B cell (primary cell): ENCODE measurements around the gene DTNA. TPM values are rescaled to one million over a fixed set of nuclear protein-coding genes. Genes with fewer than 3 reads are reported as not detected.

Source experiments
- ATAC-seq: fragments of 200-7000 bp; cut with Tn5 transposase; one replicate; pipeline ENCODE4 v1.10.0; 2021; ENCODE audit warnings: low read depth, mild to moderate bottlenecking, moderate number of reproducible peaks, moderate library complexity
- CTCF ChIA-PET: fragments of 350-600 bp; sonication (Branson Sonifier 250); formaldehyde crosslinking; loops from one replicate; lab custom pipeline; 2021; ENCODE audit warnings: antibody characterized with exemption, inconsistent platforms; lab: Charles Lee
- POLR2A ChIA-PET: fragments of 350-600 bp; sonication (Branson Sonifier 250); formaldehyde crosslinking; loops from one replicate; lab custom pipeline; 2021; ENCODE audit warnings: antibody characterized with exemption; lab: Charles Lee
- DNase-seq: peaks from one replicate; pipeline ENCODE4 v3.0.0; 2013
- H2AFZ ChIP-seq: 2 replicates; pipeline ENCODE4 v1.6.1; 2012; ENCODE audit warnings: mild to moderate bottlenecking, low read depth, low read length; ENCODE audit not compliant: insufficient read depth, poor library complexity, severe bottlenecking
- H3K27ac ChIP-seq, 2 donors: 1 replicate in 1 of 2; 2 replicates in 1 of 2; pipeline ENCODE4 v1.5.1; 2012 to 2013; ENCODE audit warnings: low read length in 2 of 2, mild to moderate bottlenecking in 2 of 2, moderate library complexity in 1 of 2
- H3K27me3 ChIP-seq, 4 experiments: fragments of 200-600 bp in 1 of 4; sonication (generic) in 1 of 4; replicated peaks in 1 of 4; 1 replicate in 2 of 4; 2 replicates in 2 of 4; pipeline versions ENCODE4 v1.6.1 to v1.7.0; 2013 to 2016; ENCODE audit warnings: low read length in 3 of 4, mild to moderate bottlenecking in 2 of 4, mixed read lengths in 1 of 4, moderate library complexity in 1 of 4; ENCODE audit not compliant: insufficient read depth in 4 of 4, control insufficient read depth in 3 of 4; ENCODE audit errors: control extremely low read depth in 1 of 4
- H3K36me3 ChIP-seq, 2 experiments: replicated peaks in 1 of 2; 1 replicate in 1 of 2; 2 replicates in 1 of 2; pipeline versions ENCODE4 v1.6.1 to v1.7.1; 2013; ENCODE audit warnings: low read length in 1 of 2; ENCODE audit not compliant: insufficient read depth in 2 of 2, control insufficient read depth in 1 of 2; ENCODE audit errors: control extremely low read depth in 1 of 2, extremely low read depth in 1 of 2
- H3K4me1 ChIP-seq, 2 donors: fragments of 200-600 bp in 1 of 2; sonication (generic) in 1 of 2; 1 replicate in 1 of 2; 2 replicates in 1 of 2; pipeline versions ENCODE4 v1.5.1 to v1.6.1; 2013 to 2017; ENCODE audit warnings: low read length in 2 of 2; ENCODE audit not compliant: control insufficient read depth in 2 of 2, insufficient read depth in 2 of 2
- H3K4me2 ChIP-seq: replicated peaks from 2 replicates; pipeline ENCODE3; 2012; ENCODE audit warnings: mild to moderate bottlenecking, low read depth, low read length; ENCODE audit not compliant: poor library complexity, severe bottlenecking
- H3K4me3 ChIP-seq, 5 experiments: fragments of 200-600 bp in 1 of 5; sonication (generic) in 1 of 5; 1 replicate in 3 of 5; 2 replicates in 2 of 5; pipeline versions ENCODE4 v1.5.1 to v1.7.0; 2011 to 2016; ENCODE audit warnings: low read length in 4 of 5, mild to moderate bottlenecking in 4 of 5, low read depth in 2 of 5, control low read depth in 1 of 5, moderate library complexity in 1 of 5; ENCODE audit not compliant: insufficient read depth in 1 of 5; ENCODE audit errors: control extremely low read depth in 1 of 5, extremely low read depth in 1 of 5
- H3K79me2 ChIP-seq: fragments of 200-600 bp; sonication (generic); one replicate; pipeline ENCODE4 v1.6.0; 2016; ENCODE audit warnings: low read length; ENCODE audit not compliant: control insufficient read depth, insufficient read depth
- H3K9ac ChIP-seq: fragments of 200-600 bp; sonication (generic); 2 replicates; pipeline ENCODE4 v1.6.1; 2017; ENCODE audit warnings: mild to moderate bottlenecking, low read length, moderate library complexity
- H3K9me3 ChIP-seq, 3 donors: one replicate each; pipeline versions ENCODE4 v1.6.1 to v1.7.1; 2013; ENCODE audit warnings: low read length in 2 of 3; ENCODE audit not compliant: control insufficient read depth in 2 of 3, insufficient read depth in 1 of 3; ENCODE audit errors: control extremely low read depth in 1 of 3
- H4K20me1 ChIP-seq: 2 replicates; pipeline ENCODE4 v1.6.0; 2012; ENCODE audit warnings: mild to moderate bottlenecking, low read length; ENCODE audit not compliant: insufficient read depth, control insufficient read depth, poor library complexity, severe bottlenecking
- H3K27ac Mint-ChIP-seq: one replicate; pipeline ENCODE4 v1.8.0; 2021; ENCODE audit warnings: mixed read lengths
- H3K27me3 Mint-ChIP-seq: one replicate; pipeline ENCODE4 v1.8.0; 2021; ENCODE audit warnings: mixed read lengths
- H3K4me1 Mint-ChIP-seq: one replicate; pipeline ENCODE4 v1.8.0; 2021; ENCODE audit warnings: mixed read lengths
- H3K4me3 Mint-ChIP-seq: one replicate; pipeline ENCODE4 v1.8.0; 2021; ENCODE audit warnings: mixed read lengths
- H3K9me3 Mint-ChIP-seq: one replicate; pipeline ENCODE4 v1.8.0; 2022; ENCODE audit warnings: mixed read lengths; ENCODE audit not compliant: insufficient read depth
- CTCF ChIP-seq: fragments of 200-600 bp; IDR thresholded peaks from one replicate; pipeline ENCODE4 v1.8.0; 2022; ENCODE audit warnings: antibody characterized with exemption, mild to moderate bottlenecking
- EZH2 ChIP-seq: IDR thresholded peaks from 2 replicates; pipeline ENCODE4 v1.6.1; 2012; ENCODE audit warnings: borderline replicate concordance, low read depth, mild to moderate bottlenecking, moderate library complexity, low read length; ENCODE audit not compliant: insufficient read depth, poor library complexity, severe bottlenecking
- WGBS: methylation state at CpG from one replicate; pipeline ENCODE4 v1.1.5; 2013; ENCODE audit warnings: missing lambda C conversion rate; ENCODE audit not compliant: insufficient coverage; 5-methylcytosine and 5-hydroxymethylcytosine counted together
- intact Hi-C: fragments of 100-400 bp; cut with micrococcal nuclease; formaldehyde crosslinking; loops from one replicate; pipeline ENCODE4 v1.10.0; 2022
- polyA plus RNA-seq: library from polyadenylated mRNA; depleted of rRNA; stranded (reverse); fragments of >200 nt; gene quantifications from 2 replicates; pipeline ENCODE4 v1.2.3, GENCODE V29; 2012
- total RNA-seq, 2 donors: library from RNA; stranded (reverse); fragments of 120-200 nt in 1 of 2; gene quantifications; 1 replicate in 1 of 2; 2 replicates in 1 of 2; pipeline versions ENCODE4 v1.2.3 to v1.2.4, GENCODE V29; 2013 to 2022

Gene DTNA
- total and polyA plus RNA-seq, 2 donors (not counting 1 experiment from before 2014, with no cell fraction given): not detected

GRCh38 chr18:34835466-34835865, 125.4 kb downstream of the DTNA start:
- ATAC-seq: no peak
- H3K9me3 Mint-ChIP-seq: no peaks in the 10 kb centered on the region
- intact Hi-C loops: no loop called here

GRCh38 chr18:34837769-34838272, 127.7 kb downstream of the DTNA start:
- DNase-seq: no peak
- H3K4me3 Mint-ChIP-seq: no peak overlapping the region
- H3K4me1 ChIP-seq: no peaks in the 10 kb centered on the region
- intact Hi-C loops: no loop called here
- H2AFZ ChIP-seq: no peak overlapping the region
- H3K27me3 ChIP-seq: peaks cover 0 to 5% (median 0%) of the 10 kb centered on the region in 4 experiments
- no peak overlapping the region for H3K27ac Mint-ChIP-seq
- H3K4me2 ChIP-seq: no peak overlapping the region
- H3K27ac ChIP-seq: no peak overlapping the region
- H3K79me2 ChIP-seq: no peaks in the 10 kb centered on the region
- 100% methylated on average over 3 of the region's 3 CpGs for WGBS
- no peaks in the 10 kb centered on the region for H3K9me3 Mint-ChIP-seq
- no peaks in the 10 kb centered on the region for H3K9me3 ChIP-seq
- peaks cover 4% of the 10 kb centered on the region for H3K27me3 Mint-ChIP-seq
- H3K4me3 ChIP-seq: no peak overlapping the region
- ChIA-PET CTCF (no interaction called here), POLR2A (no interaction called here)
- TF ChIP-seq EZH2: no peak
- TF ChIP-seq CTCF: no peak
- no peak overlapping the region for H3K9ac ChIP-seq
- no peak for ATAC-seq
- H3K36me3 ChIP-seq: no peaks in the 10 kb centered on the region
- H4K20me1 ChIP-seq: no peaks in the 10 kb centered on the region
- H3K4me1 Mint-ChIP-seq: no peaks in the 10 kb centered on the region

More at GRCh38 chr18:34835466-34835865, 125.4 kb downstream of the DTNA start:
- CTCF ChIA-PET: no interaction called here
- 100% methylated on average over 3 of the region's 3 CpGs for WGBS
- Mint-ChIP-seq H3K4me1 (no peaks in the 10 kb centered on the region), H3K4me3 (no peak overlapping the region), H3K27me3 (no peaks in the 10 kb centered on the region), H3K27ac (no peak overlapping the region)
- Histone ChIP-seq H4K20me1 (no peaks in the 10 kb centered on the region), H3K27me3 (no peaks in the 10 kb centered on the region), H3K4me3 (no peak overlapping the region), H3K27ac (no peak overlapping the region), H3K9ac (no peak overlapping the region), H3K79me2 (no peaks in the 10 kb centered on the region), H3K4me1 (no peaks in the 10 kb centered on the region), H3K9me3 (no peaks in the 10 kb centered on the region), H2AFZ (no peak overlapping the region), H3K36me3 (no peaks in the 10 kb centered on the region), H3K4me2 (no peak overlapping the region)
- no peak for DNase-seq
- no peak for TF ChIP-seq EZH2
- no peak for TF ChIP-seq CTCF
- POLR2A ChIA-PET: no interaction called here
